GM12878 (cell line): ENCODE measurements around the gene PTGDR2. TPM values are rescaled to one million over a fixed set of nuclear protein-coding genes. Genes with fewer than 3 reads are reported as not detected.

Experiments
- ATAC-seq: fragments of 200-7000 bp; cut with Tn5 transposase; 3 replicates; pipeline ENCODE4 v1.9.1; 2020; ENCODE audit warnings: mild to moderate bottlenecking, moderate library complexity
- Bru-seq: library from RNA; stranded (reverse); fragments of 400-500 nt; gene quantifications from one replicate; lab custom pipeline; 2021; lab: Mats Ljungman, UMichigan
- BruChase-seq, 2 experiments: library from RNA; stranded (reverse); fragments of 400-500 nt; gene quantifications; one replicate each; lab custom pipeline; 2021; lab: Mats Ljungman, UMichigan
- BruUV-seq: library from RNA; stranded (reverse); fragments of 400-500 nt; replicated peaks from 2 replicates; lab custom pipeline; 2021; lab: Mats Ljungman, UMichigan
- CTCF ChIA-PET: fragments of 300-600 bp; sonication (Branson Sonifier 250); formaldehyde crosslinking; extraction: SDS; loops from one replicate; lab custom pipeline; 2021; ENCODE audit warnings: inconsistent platforms; lab: Yijun Ruan, JAX
- POLR2A ChIA-PET: fragments of 350-600 bp; formaldehyde crosslinking; extraction: SDS; loops from one replicate; lab custom pipeline; 2021; ENCODE audit warnings: inconsistent platforms; lab: Charles Lee
- RAD21 ChIA-PET: fragments of 300-600 bp; sonication (Branson Sonifier 250); formaldehyde crosslinking; loops from one replicate; lab custom pipeline; 2023; ENCODE audit warnings: antibody characterized with exemption; ENCODE audit not compliant: unreplicated experiment; lab: Charles Lee
- SMC1A ChIA-PET: fragments of 300-600 bp; sonication (Branson Sonifier 250); formaldehyde crosslinking; loops from one replicate; lab custom pipeline; 2023; ENCODE audit not compliant: unreplicated experiment, uncharacterized antibody; lab: Charles Lee
- DNase-seq: peaks from one replicate; pipeline ENCODE4 v3.0.0-alpha.2; 2011; ENCODE audit warnings: low read depth, low spot score
- FAIRE-seq: peaks from 3 replicates; lab custom pipeline; 2011; peaks lifted over from hg19 to GRCh38; lab: Jason Lieb, UNC
- H2AFZ ChIP-seq: 2 replicates; pipeline ENCODE4 v1.6.0; 2011; ENCODE audit warnings: low read depth, low read length, control low read depth; ENCODE audit not compliant: control insufficient read depth
- H3K27ac ChIP-seq: 2 replicates; pipeline ENCODE4 v1.5.1; 2011; ENCODE audit warnings: control low read depth; ENCODE audit not compliant: control insufficient read depth, insufficient read depth
- H3K27me3 ChIP-seq, 2 experiments: replicated peaks in 1 of 2; 2 replicates each; pipeline versions ENCODE4 v1.6.0 to v1.6.1; 2011; ENCODE audit warnings: low read length in 1 of 2; ENCODE audit not compliant: control insufficient read depth in 2 of 2, insufficient read depth in 2 of 2
- H3K36me3 ChIP-seq, 2 experiments: 2 replicates each; pipeline ENCODE4 v1.5.1; 2011; ENCODE audit warnings: low read length in 1 of 2; ENCODE audit not compliant: control insufficient read depth in 2 of 2, insufficient read depth in 2 of 2
- H3K4me1 ChIP-seq: 2 replicates; pipeline ENCODE4 v1.6.1; 2011; ENCODE audit warnings: mild to moderate bottlenecking, low read length, moderate library complexity, mixed read lengths; ENCODE audit not compliant: control insufficient read depth, insufficient read depth
- H3K4me2 ChIP-seq: 2 replicates; pipeline ENCODE4 v1.6.0; 2011; ENCODE audit warnings: control low read depth; ENCODE audit not compliant: control insufficient read depth, insufficient read depth
- H3K4me3 ChIP-seq: fragments of 200-600 bp; sonication (generic); 2 replicates; pipeline ENCODE4 v1.5.1; 2016
- H3K79me2 ChIP-seq: 2 replicates; pipeline ENCODE4 v1.6.0; 2011; ENCODE audit warnings: low read length; ENCODE audit not compliant: control insufficient read depth, insufficient read depth
- H3K9ac ChIP-seq: 2 replicates; pipeline ENCODE4 v1.8.0; 2011; ENCODE audit warnings: low read length, control low read depth, mixed read lengths; ENCODE audit not compliant: control insufficient read depth, insufficient read depth
- H3K9me3 ChIP-seq: replicated peaks from 3 replicates; pipeline ENCODE4 v1.5.1; 2011; ENCODE audit warnings: mild to moderate bottlenecking, low read length; ENCODE audit not compliant: control insufficient read depth, insufficient read depth
- H4K20me1 ChIP-seq: 2 replicates; pipeline ENCODE4 v1.6.0; 2011; ENCODE audit not compliant: control insufficient read depth, insufficient read depth
- ASH2L ChIP-seq: fragments of 300-600, 200-600 bp; sonication (generic); IDR thresholded peaks from 2 replicates; pipeline ENCODE4 v1.6.1; 2017; ENCODE audit warnings: low read depth, mild to moderate bottlenecking, borderline replicate concordance
- CREB1 ChIP-seq: IDR thresholded peaks from 2 replicates; pipeline ENCODE4 v1.6.1; 2012; ENCODE audit warnings: low read depth, mild to moderate bottlenecking, inconsistent platforms
- IKZF2 ChIP-seq, 2 experiments: fragments of 450-650 bp; IDR thresholded peaks; 2 replicates each; pipeline ENCODE4 v1.6.1; 2017; ENCODE audit warnings: mild to moderate bottlenecking in 2 of 2, moderate library complexity in 2 of 2
- JUND ChIP-seq: IDR thresholded peaks from 2 replicates; pipeline ENCODE4 v1.6.1; 2012; ENCODE audit warnings: low read depth, mild to moderate bottlenecking, low read length, improper control_type of control experiment, moderate library complexity
- PAX8 ChIP-seq: fragments of 450-650 bp; IDR thresholded peaks from 2 replicates; pipeline ENCODE4 v1.6.1; 2017; ENCODE audit warnings: mild to moderate bottlenecking, moderate library complexity
- RAD51 ChIP-seq: fragments of 450-650 bp; IDR thresholded peaks from 2 replicates; pipeline ENCODE4 v1.6.1; 2016; ENCODE audit warnings: moderate library complexity, mild to moderate bottlenecking, inconsistent platforms
- REST ChIP-seq: IDR thresholded peaks from 2 replicates; pipeline ENCODE4 v1.6.1; 2012; ENCODE audit warnings: mild to moderate bottlenecking, low read depth, low read length
- RUNX3 ChIP-seq: IDR thresholded peaks from 2 replicates; pipeline ENCODE4 v1.6.1; 2012; ENCODE audit warnings: low read length, inconsistent platforms
- SREBF1 ChIP-seq: IDR thresholded peaks from 2 replicates; pipeline ENCODE4 v1.6.1; 2012; ENCODE audit warnings: mild to moderate bottlenecking, low read length
- SUZ12 ChIP-seq: fragments of 200-600 bp; sonication (generic); IDR thresholded peaks from one replicate; pipeline ENCODE4 v1.6.1; 2018; ENCODE audit warnings: antibody characterized with exemption, mild to moderate bottlenecking; ENCODE audit not compliant: unreplicated experiment
- YBX1 ChIP-seq: fragments of 450-650 bp; IDR thresholded peaks from 2 replicates; pipeline ENCODE4 v1.6.1; 2016; ENCODE audit warnings: antibody characterized with exemption
- WGBS: methylation state at CpG from one replicate; pipeline ENCODE4 v1.1.6; 2016; ENCODE audit warnings: low lambda C conversion rate; ENCODE audit not compliant: insufficient replicate concordance, insufficient coverage; ENCODE audit errors: missing lambda C conversion rate; 5-methylcytosine and 5-hydroxymethylcytosine counted together
- in situ Hi-C: fragments of 300-500 bp; cut with MboI; formaldehyde crosslinking; loops from 9 replicates; pipeline ENCODE4 v1.14.3; 2018; ENCODE audit warnings: mixed read lengths
- intact Hi-C: fragments of 100-400 bp; cut with micrococcal nuclease; formaldehyde crosslinking; loops from one replicate; pipeline ENCODE4 v1.14.2; 2022; ENCODE audit not compliant: unreplicated experiment
- long read RNA-seq, 2 experiments: library from polyadenylated mRNA; unstranded; transcript quantifications; one replicate each; pipeline ENCODE4 v2.0.0, GENCODE V29; 2019 to 2020
- polyA minus RNA-seq, 3 experiments: library from RNA; depleted of rRNA, polyadenylated mRNA; stranded (reverse); fragments of >200 nt; gene quantifications; 2 replicates each; pipeline ENCODE4 v1.2.3, GENCODE V29; 2011
- polyA plus RNA-seq, 11 experiments: library from polyadenylated mRNA; depleted of rRNA in 4 of 11; unstranded in 6 of 11; stranded (reverse) in 5 of 11; fragments of >200 nt; fragmentation: Nextera tagmentation in 4 of 11; fragmentation: Illumina TruSeq in 1 of 11; extraction: Ambion mirVana in 4 of 11; extraction: Trizol in 1 of 11; gene quantifications; 1 replicate in 1 of 11; 2 replicates in 10 of 11; pipeline versions ENCODE4 v1.2.1 to v1.2.3, GENCODE V29; 2011 to 2016; ENCODE audit warnings: inconsistent platforms in 2 of 11, missing spikeins in 2 of 11, low read depth in 1 of 11
- total RNA-seq, 4 experiments: library from RNA; depleted of rRNA in 3 of 4; stranded (reverse); fragments of >200 nt in 3 of 4; fragmentation: Illumina TruSeq in 1 of 4; extraction: Trizol in 1 of 4; gene quantifications; 2 replicates each; pipeline versions ENCODE4 v1.2.1 to v1.2.3, GENCODE V29; 2013 to 2021
- TF ChIP-seq, protein P1 (sequence below): fragments of 450-650 bp; conservative IDR thresholded peaks from 2 replicates; pipeline ENCODE4 v1.6.1; 2017; ENCODE audit warnings: mild to moderate bottlenecking, moderate library complexity

Gene PTGDR2
- 0.20 and 0.29 TPM in 2 replicates for total RNA-seq (2013; cell fraction: nucleolus; rRNA removed)
- total RNA-seq (2014; rRNA removed) (not detected in 2 replicates), total RNA-seq (2014; rRNA removed; fragmentation: Illumina TruSeq; extraction: Trizol) (not detected in 2 replicates), total RNA-seq (2021) (0.13 TPM in 1 of 2 replicates, not detected in the other), polyA plus RNA-seq (2011; rRNA removed) (not detected in 2 replicates), polyA plus RNA-seq (2014; fragmentation: Illumina TruSeq; extraction: Trizol) (0.01 TPM in 1 of 2 replicates, not detected in the other), polyA plus RNA-seq (2014; fragmentation: Nextera tagmentation; extraction: Ambion mirVana) (not detected), polyA plus RNA-seq (2014; rRNA removed) (0.03 TPM in 1 of 2 replicates, not detected in the other), polyA plus RNA-seq (2016; fragmentation: Nextera tagmentation; extraction: Ambion mirVana) (under 1 TPM; 0.17 to 0.28 TPM), polyA minus RNA-seq (2011; rRNA and poly(A)+ RNA removed) (not detected in 2 replicates), Bru-seq, nascent RNA (percentile 22 among the genes with signal in this experiment), BruChase-seq, experiment 1, labeled RNA remaining after a 6-hour chase (percentile 30 among the genes with signal in this experiment), BruChase-seq, experiment 2, labeled RNA remaining after a 2-hour chase (percentile 27 among the genes with signal in this experiment)
- not detected for polyA plus RNA-seq (2011; ENCODE audit: low read depth)
- polyA plus RNA-seq (2011; cell fraction: cytosol; rRNA removed): 0.03 TPM in 1 of 2 replicates, not detected in the other
- 0.12 and 0.13 TPM in 2 replicates for polyA plus RNA-seq (2011; cell fraction: nucleus; rRNA removed)
- 0.08 TPM in 1 of 2 replicates, not detected in the other for polyA plus RNA-seq (2012)
- not detected in 2 replicates for polyA minus RNA-seq (2011; cell fraction: cytosol; rRNA and poly(A)+ RNA removed)
- not detected in 2 replicates for polyA minus RNA-seq (2011; cell fraction: nucleus; rRNA and poly(A)+ RNA removed)
- long read RNA-seq, experiment 1: 0 reads
- long read RNA-seq, experiment 2: 0 reads

- ChIA-PET POLR2A (interaction anchor here (0.6 kb wide), 1 partner anchor 323 kb away, joined by 4 read pairs; no protein-coding TSS in a partner anchor), SMC1A (interaction anchor here (0.7 to 1.0 kb wide), 2 partner anchors 10 to 39 kb away, joined by 3 read pairs; no protein-coding TSS in a partner anchor), RAD21 (no interaction called here), CTCF (interaction anchor here (0.9 to 2.3 kb wide), 3 partner anchors 15 to 44 kb away, joined by 3 to 6 read pairs (median 4); no protein-coding TSS in a partner anchor)
- Histone ChIP-seq H3K4me2 (no peak within 1 kb of the TSS), H3K9ac (no peak within 1 kb of the TSS), H3K36me3 (peaks cover 3 to 6% of the 10 kb centered on the region in 2 experiments), H3K4me1 (0 out of 2 replicates have a peak, but pooled peaks cover 3% of the 10 kb centered on the region), H2AFZ (no peak within 1 kb of the TSS), H3K27me3 (no peaks in the 10 kb centered on the region), H3K4me3 (no peak within 1 kb of the TSS), H3K9me3 (no peaks in the 10 kb centered on the region), H3K27ac (no peak within 1 kb of the TSS), H3K79me2 (no peaks in the 10 kb centered on the region), H4K20me1 (no peaks in the 10 kb centered on the region)
- no TSS peak for BruUV-seq
- no peak for ATAC-seq
- in situ Hi-C loops: no loop called here
- intact Hi-C loops: no loop called here
- FAIRE-seq: no peak
- WGBS: 35% methylated on average over 14 of the region's 14 CpGs
- DNase-seq: no peak
- TF ChIP-seq JUND: no peak
- no peak for TF ChIP-seq PAX8
- TF ChIP-seq ASH2L: no peak
- TF ChIP-seq, protein P1, sequence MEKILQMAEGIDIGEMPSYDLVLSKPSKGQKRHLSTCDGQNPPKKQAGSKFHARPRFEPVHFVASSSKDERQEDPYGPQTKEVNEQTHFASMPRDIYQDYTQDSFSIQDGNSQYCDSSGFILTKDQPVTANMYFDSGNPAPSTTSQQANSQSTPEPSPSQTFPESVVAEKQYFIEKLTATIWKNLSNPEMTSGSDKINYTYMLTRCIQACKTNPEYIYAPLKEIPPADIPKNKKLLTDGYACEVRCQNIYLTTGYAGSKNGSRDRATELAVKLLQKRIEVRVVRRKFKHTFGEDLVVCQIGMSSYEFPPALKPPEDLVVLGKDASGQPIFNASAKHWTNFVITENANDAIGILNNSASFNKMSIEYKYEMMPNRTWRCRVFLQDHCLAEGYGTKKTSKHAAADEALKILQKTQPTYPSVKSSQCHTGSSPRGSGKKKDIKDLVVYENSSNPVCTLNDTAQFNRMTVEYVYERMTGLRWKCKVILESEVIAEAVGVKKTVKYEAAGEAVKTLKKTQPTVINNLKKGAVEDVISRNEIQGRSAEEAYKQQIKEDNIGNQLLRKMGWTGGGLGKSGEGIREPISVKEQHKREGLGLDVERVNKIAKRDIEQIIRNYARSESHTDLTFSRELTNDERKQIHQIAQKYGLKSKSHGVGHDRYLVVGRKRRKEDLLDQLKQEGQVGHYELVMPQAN: no peak
- TF ChIP-seq SREBF1: no peak
- no peak for TF ChIP-seq SUZ12
- no peak for TF ChIP-seq REST
- no peak for TF ChIP-seq YBX1
- TF ChIP-seq RAD51: no peak
- no peak for TF ChIP-seq CREB1
- TF ChIP-seq RUNX3: no peak
- TF ChIP-seq IKZF2 (IDR thresholded peaks at IDR 0.05): no peak
Observed at GRCh38 chr11:60855726-60856633, at the start of gene PTGDR2. Gene PTGDR2, minus strand, starts transcription at chr11:60855950. Its CDS starts 2,228 bp downstream, at chr11:60853722.
